SK-N-SH treated with all-trans-retinoic acid at 6 μM for 48 hours (cell line): ENCODE results near the gene TTC7B.

ENCODE experiments used
- ATAC-seq: fragments of 200-7000 bp; cut with Tn5 transposase; 3 replicates; pipeline ENCODE4 v1.9.1; 2020; ENCODE audit warnings: mild to moderate bottlenecking, moderate library complexity
- ARNTL ChIP-seq: fragments of 450-650 bp; formaldehyde crosslinking; IDR thresholded peaks from 2 replicates; pipeline ENCODE4 v1.5.0; 2020; ENCODE audit warnings: low read depth, mild to moderate bottlenecking, moderate library complexity, borderline replicate concordance
- BACH2 ChIP-seq: fragments of 250-450 bp; sonication (Bioruptor Pico); IDR thresholded peaks from 2 replicates; pipeline ENCODE4 v1.9.0; 2021; ENCODE audit warnings: mild to moderate bottlenecking, borderline replicate concordance
- CREB5 ChIP-seq: fragments of 250-450 bp; sonication (Bioruptor Pico); IDR thresholded peaks from 2 replicates; pipeline ENCODE4 v1.5.1; 2020; ENCODE audit warnings: low read depth, mild to moderate bottlenecking, moderate library complexity
- CSDC2 ChIP-seq: fragments of 250-450 bp; sonication (Bioruptor Pico); IDR thresholded peaks from 2 replicates; pipeline ENCODE4 v1.5.0; 2020; ENCODE audit warnings: mild to moderate bottlenecking, moderate library complexity
- CSRNP3 ChIP-seq: fragments of 250-450 bp; sonication (Bioruptor Pico); IDR thresholded peaks from 2 replicates; pipeline ENCODE4 v1.5.1; 2021; ENCODE audit warnings: mild to moderate bottlenecking, moderate library complexity
- GLIS3 ChIP-seq: fragments of 250-450 bp; sonication (Bioruptor Pico); IDR thresholded peaks from 2 replicates; pipeline ENCODE4 v1.5.0; 2020; ENCODE audit warnings: mild to moderate bottlenecking, moderate library complexity
- PATZ1 ChIP-seq: fragments of 250-450 bp; sonication (Bioruptor Pico); IDR thresholded peaks from 2 replicates; pipeline ENCODE4 v1.8.0; 2020; ENCODE audit warnings: mild to moderate bottlenecking, moderate library complexity, borderline replicate concordance
- POU6F1 ChIP-seq: fragments of 250-450 bp; sonication (Bioruptor Pico); IDR thresholded peaks from 2 replicates; pipeline ENCODE4 v1.8.0; 2021; ENCODE audit warnings: low read depth, mild to moderate bottlenecking, moderate library complexity, borderline replicate concordance
- RARB ChIP-seq: fragments of 250-450 bp; sonication (Bioruptor Pico); IDR thresholded peaks from 2 replicates; pipeline ENCODE4 v1.8.0; 2021; ENCODE audit warnings: mild to moderate bottlenecking, moderate library complexity
- SNAI2 ChIP-seq: fragments of 250-450 bp; sonication (Bioruptor Pico); IDR thresholded peaks from 2 replicates; pipeline ENCODE4 v1.5.0; 2020; ENCODE audit warnings: mild to moderate bottlenecking, moderate library complexity
- TCF4 ChIP-seq: fragments of 250-450 bp; sonication (Bioruptor Pico); IDR thresholded peaks from 2 replicates; pipeline ENCODE4 v1.8.0; 2021; ENCODE audit warnings: mild to moderate bottlenecking, moderate library complexity, borderline replicate concordance
- TOX ChIP-seq: fragments of 250-450 bp; sonication (Bioruptor Pico); IDR thresholded peaks from 2 replicates; pipeline ENCODE4 v1.8.0; 2021; ENCODE audit warnings: mild to moderate bottlenecking, moderate library complexity, borderline replicate concordance
- TSHZ2 ChIP-seq: fragments of 250-450 bp; sonication (Bioruptor Pico); IDR thresholded peaks from 2 replicates; pipeline ENCODE4 v1.5.0; 2020; ENCODE audit warnings: mild to moderate bottlenecking, moderate library complexity
- ZFP3 ChIP-seq: fragments of 250-450 bp; sonication (Bioruptor Pico); IDR thresholded peaks from 2 replicates; pipeline ENCODE4 v1.5.0; 2020; ENCODE audit warnings: mild to moderate bottlenecking, moderate library complexity
- ZNF565 ChIP-seq: fragments of 450-650 bp; formaldehyde crosslinking; conservative IDR thresholded peaks from 2 replicates; pipeline ENCODE4 v1.5.0; 2020; ENCODE audit warnings: low read depth, mild to moderate bottlenecking, moderate library complexity
- ZNF70 ChIP-seq: fragments of 450-650 bp; formaldehyde crosslinking; IDR thresholded peaks from 2 replicates; pipeline ENCODE4 v1.5.0; 2020; ENCODE audit warnings: mild to moderate bottlenecking, moderate library complexity

Gene TTC7B

GRCh38 chr14:90551733-90552464 is 264.3 kb downstream of the TTC7B start:
- ATAC-seq = peak; percentile 38
- TF ChIP-seq ZNF70 (CRISPR knock-in tag) (no peak), TSHZ2 (no peak), SNAI2 (CRISPR knock-in tag) (no peak), CSDC2 (CRISPR knock-in tag) (no peak), ARNTL (CRISPR knock-in tag) (no peak), PATZ1 (CRISPR knock-in tag) (no peak), BACH2 (no peak), GLIS3 (CRISPR knock-in tag) (no peak), POU6F1 (CRISPR knock-in tag) (no peak), CREB5 (CRISPR knock-in tag) (no peak), CSRNP3 (CRISPR knock-in tag) (no peak)

- no peak for TF ChIP-seq CSRNP3 (CRISPR knock-in tag)
- no peak for TF ChIP-seq ZFP3 (CRISPR knock-in tag)
- no peak for TF ChIP-seq RARB (CRISPR knock-in tag)
- no peak for TF ChIP-seq BACH2
- TF ChIP-seq ZNF565 (CRISPR knock-in tag) = no peak
- no peak for TF ChIP-seq TCF4
- TF ChIP-seq CREB5 (CRISPR knock-in tag) = no peak
- no peak for TF ChIP-seq TSHZ2
- no peak for TF ChIP-seq TOX
Measured at GRCh38 chr14:90551070-90551704, 265.0 kb downstream of the TTC7B start.

More at GRCh38 chr14:90551070-90551704, 265.0 kb downstream of the TTC7B start:
- peak; percentile 89 for ATAC-seq
